Measurements from ENCODE around the gene ATXN1.

DNA sequence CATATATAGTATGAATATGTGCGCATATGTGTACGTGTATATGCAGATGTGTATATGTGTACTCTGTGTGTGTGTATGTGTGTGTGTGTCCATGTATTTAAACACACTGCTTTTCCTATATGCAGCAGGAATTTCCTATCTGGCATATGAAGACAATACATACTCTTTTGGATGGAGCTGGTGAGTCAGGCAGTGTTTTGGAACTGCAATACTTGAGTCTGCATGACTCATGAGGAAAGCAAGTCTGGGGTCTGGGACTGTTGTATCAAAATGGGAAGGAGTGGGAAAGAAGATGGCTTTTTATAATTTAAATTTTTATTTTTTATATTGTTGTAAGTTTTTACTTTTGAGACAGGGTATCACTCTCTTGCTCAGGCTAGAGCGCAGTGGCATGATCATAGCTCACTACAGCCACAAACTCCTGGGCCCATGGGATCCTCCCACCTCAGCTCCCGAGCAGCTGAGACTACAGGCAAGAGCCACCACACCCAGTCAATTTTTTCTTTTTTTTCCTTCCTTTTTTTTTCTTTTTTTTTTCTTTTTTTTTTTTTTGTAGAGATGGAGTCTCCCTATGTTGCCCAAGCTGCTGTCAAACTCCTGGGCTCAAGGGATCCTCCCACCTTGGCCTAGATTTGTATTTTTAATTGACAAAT, 72.2 kb downstream of the ATXN1 start:
- TF ChIP-seq CTCF (IDR thresholded peaks at IDR 0.05; ENCODE audit: low read depth, low read length) = no peak
- TF ChIP-seq EZH2phosphoT487 (IDR thresholded peaks at IDR 0.05; ENCODE audit: low read depth) = no peak
